HepG2 (cell line): ENCODE measurements around the gene GTF2A2. TPM values are rescaled to one million over a fixed set of nuclear protein-coding genes. Genes with fewer than 3 reads are reported as not detected.

Experiments
- GATAD2A ChIP-seq: IDR thresholded peaks from 2 replicates; pipeline ENCODE4 v1.6.1; 2016
- HMG20A ChIP-seq: IDR thresholded peaks from 2 replicates; pipeline ENCODE4 v1.6.1; 2016; ENCODE audit warnings: borderline replicate concordance
- HOXA3 ChIP-seq: sonication (generic); formaldehyde crosslinking; IDR thresholded peaks from 2 replicates; pipeline ENCODE4 v1.5.0; 2020; ENCODE audit warnings: missing genetic modification reagents
- MEIS1 ChIP-seq: sonication (generic); formaldehyde crosslinking; IDR thresholded peaks from 2 replicates; pipeline ENCODE4 v1.9.0; 2021; ENCODE audit warnings: mild to moderate bottlenecking, missing genetic modification reagents, moderate library complexity, borderline replicate concordance
- NCOR1 ChIP-seq: fragments of 200-600 bp; sonication (generic); IDR thresholded peaks from 2 replicates; pipeline ENCODE4 v1.7.0; 2017; ENCODE audit warnings: antibody characterized with exemption, low read length, borderline replicate concordance
- NR2F6 ChIP-seq, 2 experiments: IDR thresholded peaks; 2 replicates each; pipeline ENCODE4 v1.6.1; 2016; ENCODE audit warnings: antibody characterized with exemption in 1 of 2, mild to moderate bottlenecking in 1 of 2
- POLR2G ChIP-seq: fragments of 200-400 bp; formaldehyde crosslinking; IDR thresholded peaks from 2 replicates; pipeline ENCODE4 v1.6.1; 2018; ENCODE audit warnings: mild to moderate bottlenecking, low read depth, low read length, moderate library complexity
- RARA ChIP-seq: IDR thresholded peaks from 2 replicates; pipeline ENCODE4 v1.6.1; 2016; ENCODE audit warnings: missing genetic modification reagents, missing compliant biosample characterization
- SIX1 ChIP-seq: sonication (generic); formaldehyde crosslinking; IDR thresholded peaks from 2 replicates; pipeline ENCODE4 v1.4.0; 2020; ENCODE audit warnings: missing genetic modification reagents, borderline replicate concordance
- SIX4 ChIP-seq: sonication (generic); formaldehyde crosslinking; IDR thresholded peaks from 2 replicates; pipeline ENCODE4 v1.4.0; 2020; ENCODE audit warnings: missing genetic modification reagents
- SOX6 ChIP-seq, 2 experiments: fragments of 450-650 bp in 1 of 2; sonication (generic) in 1 of 2; formaldehyde crosslinking in 1 of 2; IDR thresholded peaks; 2 replicates each; pipeline versions ENCODE4 v1.4.0 to v1.6.1; 2017 to 2020; ENCODE audit warnings: antibody characterized with exemption in 1 of 2, mild to moderate bottlenecking in 1 of 2, missing genetic modification reagents in 1 of 2
- SRY ChIP-seq: sonication (generic); formaldehyde crosslinking; IDR thresholded peaks from 2 replicates; pipeline ENCODE4 v1.8.0; 2022; ENCODE audit warnings: mild to moderate bottlenecking, missing genetic modification reagents
- ZBTB1 ChIP-seq: sonication (generic); formaldehyde crosslinking; IDR thresholded peaks from 2 replicates; pipeline ENCODE4 v1.4.0; 2020; ENCODE audit warnings: missing genetic modification reagents, borderline replicate concordance
- ZNF138 ChIP-seq: sonication (generic); formaldehyde crosslinking; IDR thresholded peaks from 2 replicates; pipeline ENCODE4 v1.5.0; 2020; ENCODE audit warnings: mild to moderate bottlenecking, low read depth, missing genetic modification reagents
- ZNF329 ChIP-seq: sonication (generic); formaldehyde crosslinking; IDR thresholded peaks from 2 replicates; pipeline ENCODE4 v1.9.0; 2021; ENCODE audit warnings: low read depth, mild to moderate bottlenecking, missing genetic modification reagents
- ZNF431 ChIP-seq: sonication (generic); formaldehyde crosslinking; IDR thresholded peaks from 2 replicates; pipeline ENCODE4 v1.9.0; 2022; ENCODE audit warnings: missing genetic modification reagents, low read depth, mild to moderate bottlenecking, borderline replicate concordance
- polyA plus RNA-seq, 8 experiments: library from polyadenylated mRNA; depleted of rRNA in 3 of 8; stranded (reverse) in 7 of 8; unstranded in 1 of 8; fragments of >200 nt; fragmentation: Illumina TruSeq in 4 of 8; extraction: Trizol in 4 of 8; gene quantifications; 2 replicates each; pipeline versions ENCODE4 v1.2.1 to v1.2.3, GENCODE V29; 2011 to 2016; ENCODE audit warnings: low read depth in 4 of 8, missing spikeins in 1 of 8, mixed read lengths in 1 of 8; ENCODE audit not compliant: insufficient read depth in 1 of 8
- total RNA-seq, 5 experiments: library from RNA; depleted of rRNA; stranded (reverse); fragments of >200 nt; fragmentation: Illumina TruSeq; extraction: Trizol; gene quantifications; 2 replicates each; pipeline ENCODE4 v1.2.3, GENCODE V29; 2016; ENCODE audit warnings: low read depth in 1 of 5
- TF ChIP-seq, protein P1 (sequence below): sonication (generic); formaldehyde crosslinking; IDR thresholded peaks from 2 replicates; pipeline ENCODE4 v1.5.1; 2020; ENCODE audit warnings: mild to moderate bottlenecking, missing genetic modification reagents, borderline replicate concordance
- TF ChIP-seq, protein P2 (sequence below): sonication (generic); formaldehyde crosslinking; IDR thresholded peaks from 2 replicates; pipeline ENCODE4 v1.5.1; 2020; ENCODE audit warnings: mild to moderate bottlenecking, moderate library complexity, missing genetic modification reagents
- TF ChIP-seq, protein P3 (sequence below): sonication (generic); formaldehyde crosslinking; IDR thresholded peaks from 2 replicates; pipeline ENCODE4 v1.5.0; 2020; ENCODE audit warnings: mild to moderate bottlenecking, missing genetic modification reagents

The GTF2A2 gene
- total and polyA plus RNA-seq, 2 of the 13 experiments (the other 11 are each of a cell fraction or from before 2014, with no cell fraction given), result 24.4 to 106 TPM

DNA sequence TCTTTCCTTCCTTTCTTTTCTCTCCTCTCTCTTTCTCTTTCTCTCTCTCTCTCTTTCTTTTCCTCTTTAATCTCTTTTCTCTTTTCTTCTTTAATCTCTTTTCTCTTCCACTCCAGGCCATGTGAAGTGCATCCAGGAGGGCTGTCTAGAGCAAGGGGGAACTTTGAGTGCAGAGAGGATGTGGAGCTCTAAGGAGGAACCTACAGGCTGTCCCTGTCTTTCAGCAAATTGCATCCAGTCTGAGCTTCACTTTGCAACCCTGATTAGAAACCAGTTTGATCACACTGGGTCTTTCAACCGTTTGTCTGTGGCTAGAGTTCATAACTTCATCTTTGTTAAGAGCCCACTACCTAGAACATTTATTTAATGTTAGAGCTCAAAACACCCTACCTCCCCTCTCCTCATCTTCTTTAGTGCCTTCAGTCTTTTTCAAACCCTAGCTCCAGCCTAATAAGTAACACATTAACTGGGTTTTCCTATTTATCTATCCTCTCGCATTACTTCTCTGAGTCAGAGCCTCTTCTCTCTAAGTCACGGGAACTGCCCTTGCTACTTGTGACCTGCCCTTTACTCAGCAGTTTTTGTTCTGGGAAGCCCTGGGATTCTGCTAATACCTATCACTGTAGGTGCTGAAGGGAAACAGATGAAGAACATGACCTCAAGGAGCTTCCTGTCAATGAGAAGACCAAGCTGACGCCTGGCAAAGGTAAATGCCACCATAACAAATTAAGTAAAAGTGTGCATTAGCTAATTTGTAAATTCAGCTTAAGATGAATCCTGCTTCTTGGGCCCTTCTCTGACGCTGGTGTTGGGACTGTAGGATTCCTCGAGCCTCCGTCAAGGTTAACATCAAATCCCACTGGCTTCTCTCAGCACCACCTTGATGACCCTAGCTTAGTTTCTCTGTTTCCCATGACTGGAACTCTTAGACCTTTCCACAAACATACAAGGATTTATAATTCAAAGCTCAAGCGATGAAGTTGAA, 45.7 kb downstream of the GTF2A2 start, which contains the start of gene GCNT3 (continued):
- TF ChIP-seq, protein P1, sequence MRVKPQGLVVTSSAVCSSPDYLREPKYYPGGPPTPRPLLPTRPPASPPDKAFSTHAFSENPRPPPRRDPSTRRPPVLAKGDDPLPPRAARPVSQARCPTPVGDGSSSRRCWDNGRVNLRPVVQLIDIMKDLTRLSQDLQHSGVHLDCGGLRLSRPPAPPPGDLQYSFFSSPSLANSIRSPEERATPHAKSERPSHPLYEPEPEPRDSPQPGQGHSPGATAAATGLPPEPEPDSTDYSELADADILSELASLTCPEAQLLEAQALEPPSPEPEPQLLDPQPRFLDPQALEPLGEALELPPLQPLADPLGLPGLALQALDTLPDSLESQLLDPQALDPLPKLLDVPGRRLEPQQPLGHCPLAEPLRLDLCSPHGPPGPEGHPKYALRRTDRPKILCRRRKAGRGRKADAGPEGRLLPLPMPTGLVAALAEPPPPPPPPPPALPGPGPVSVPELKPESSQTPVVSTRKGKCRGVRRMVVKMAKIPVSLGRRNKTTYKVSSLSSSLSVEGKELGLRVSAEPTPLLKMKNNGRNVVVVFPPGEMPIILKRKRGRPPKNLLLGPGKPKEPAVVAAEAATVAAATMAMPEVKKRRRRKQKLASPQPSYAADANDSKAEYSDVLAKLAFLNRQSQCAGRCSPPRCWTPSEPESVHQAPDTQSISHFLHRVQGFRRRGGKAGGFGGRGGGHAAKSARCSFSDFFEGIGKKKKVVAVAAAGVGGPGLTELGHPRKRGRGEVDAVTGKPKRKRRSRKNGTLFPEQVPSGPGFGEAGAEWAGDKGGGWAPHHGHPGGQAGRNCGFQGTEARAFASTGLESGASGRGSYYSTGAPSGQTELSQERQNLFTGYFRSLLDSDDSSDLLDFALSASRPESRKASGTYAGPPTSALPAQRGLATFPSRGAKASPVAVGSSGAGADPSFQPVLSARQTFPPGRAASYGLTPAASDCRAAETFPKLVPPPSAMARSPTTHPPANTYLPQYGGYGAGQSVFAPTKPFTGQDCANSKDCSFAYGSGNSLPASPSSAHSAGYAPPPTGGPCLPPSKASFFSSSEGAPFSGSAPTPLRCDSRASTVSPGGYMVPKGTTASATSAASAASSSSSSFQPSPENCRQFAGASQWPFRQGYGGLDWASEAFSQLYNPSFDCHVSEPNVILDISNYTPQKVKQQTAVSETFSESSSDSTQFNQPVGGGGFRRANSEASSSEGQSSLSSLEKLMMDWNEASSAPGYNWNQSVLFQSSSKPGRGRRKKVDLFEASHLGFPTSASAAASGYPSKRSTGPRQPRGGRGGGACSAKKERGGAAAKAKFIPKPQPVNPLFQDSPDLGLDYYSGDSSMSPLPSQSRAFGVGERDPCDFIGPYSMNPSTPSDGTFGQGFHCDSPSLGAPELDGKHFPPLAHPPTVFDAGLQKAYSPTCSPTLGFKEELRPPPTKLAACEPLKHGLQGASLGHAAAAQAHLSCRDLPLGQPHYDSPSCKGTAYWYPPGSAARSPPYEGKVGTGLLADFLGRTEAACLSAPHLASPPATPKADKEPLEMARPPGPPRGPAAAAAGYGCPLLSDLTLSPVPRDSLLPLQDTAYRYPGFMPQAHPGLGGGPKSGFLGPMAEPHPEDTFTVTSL (CRISPR knock-in tag), result no peak; the same call in 1 of the 2 replicates
- no peak for TF ChIP-seq ZBTB1 (CRISPR knock-in tag)
- no peak for TF ChIP-seq ZNF329
- TF ChIP-seq POLR2G, result peak; percentile 64
- TF ChIP-seq HMG20A (CRISPR knock-in tag), result peak; percentile 29; the same call in 1 of the 2 replicates
- TF ChIP-seq SRY (CRISPR knock-in tag), result no peak
- peak; percentile 62 for TF ChIP-seq RARA
- TF ChIP-seq ZNF431 (CRISPR knock-in tag), result no peak
- TF ChIP-seq, protein P2, sequence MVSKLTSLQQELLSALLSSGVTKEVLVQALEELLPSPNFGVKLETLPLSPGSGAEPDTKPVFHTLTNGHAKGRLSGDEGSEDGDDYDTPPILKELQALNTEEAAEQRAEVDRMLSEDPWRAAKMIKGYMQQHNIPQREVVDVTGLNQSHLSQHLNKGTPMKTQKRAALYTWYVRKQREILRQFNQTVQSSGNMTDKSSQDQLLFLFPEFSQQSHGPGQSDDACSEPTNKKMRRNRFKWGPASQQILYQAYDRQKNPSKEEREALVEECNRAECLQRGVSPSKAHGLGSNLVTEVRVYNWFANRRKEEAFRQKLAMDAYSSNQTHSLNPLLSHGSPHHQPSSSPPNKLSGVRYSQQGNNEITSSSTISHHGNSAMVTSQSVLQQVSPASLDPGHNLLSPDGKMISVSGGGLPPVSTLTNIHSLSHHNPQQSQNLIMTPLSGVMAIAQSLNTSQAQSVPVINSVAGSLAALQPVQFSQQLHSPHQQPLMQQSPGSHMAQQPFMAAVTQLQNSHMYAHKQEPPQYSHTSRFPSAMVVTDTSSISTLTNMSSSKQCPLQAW (CRISPR knock-in tag), result peak; percentile 95
- TF ChIP-seq, protein P3, sequence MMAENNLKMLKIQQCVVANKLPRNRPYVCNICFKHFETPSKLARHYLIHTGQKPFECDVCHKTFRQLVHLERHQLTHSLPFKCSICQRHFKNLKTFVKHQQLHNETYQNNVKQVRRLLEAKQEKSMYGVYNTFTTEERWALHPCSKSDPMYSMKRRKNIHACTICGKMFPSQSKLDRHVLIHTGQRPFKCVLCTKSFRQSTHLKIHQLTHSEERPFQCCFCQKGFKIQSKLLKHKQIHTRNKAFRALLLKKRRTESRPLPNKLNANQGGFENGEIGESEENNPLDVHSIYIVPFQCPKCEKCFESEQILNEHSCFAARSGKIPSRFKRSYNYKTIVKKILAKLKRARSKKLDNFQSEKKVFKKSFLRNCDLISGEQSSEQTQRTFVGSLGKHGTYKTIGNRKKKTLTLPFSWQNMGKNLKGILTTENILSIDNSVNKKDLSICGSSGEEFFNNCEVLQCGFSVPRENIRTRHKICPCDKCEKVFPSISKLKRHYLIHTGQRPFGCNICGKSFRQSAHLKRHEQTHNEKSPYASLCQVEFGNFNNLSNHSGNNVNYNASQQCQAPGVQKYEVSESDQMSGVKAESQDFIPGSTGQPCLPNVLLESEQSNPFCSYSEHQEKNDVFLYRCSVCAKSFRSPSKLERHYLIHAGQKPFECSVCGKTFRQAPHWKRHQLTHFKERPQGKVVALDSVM (CRISPR knock-in tag), result no peak
- TF ChIP-seq MEIS1 (CRISPR knock-in tag), result no peak
- no peak for TF ChIP-seq SOX6 (IDR thresholded peaks at IDR 0.05)
- peak; percentile 48; the same call in 1 of the 2 replicates for TF ChIP-seq SOX6 (CRISPR knock-in tag; IDR thresholded peaks at IDR 0.05)
- peak; percentile 76; the same call in 1 of the 2 replicates for TF ChIP-seq SIX1
- TF ChIP-seq GATAD2A (CRISPR knock-in tag), result peak; percentile 37
- peak; percentile 60; the same call in 1 of the 2 replicates for TF ChIP-seq NCOR1
- peak; percentile 63; the same call in 1 of the 2 replicates for TF ChIP-seq SIX4 (CRISPR knock-in tag)
- TF ChIP-seq ZNF138 (CRISPR knock-in tag), result no peak
- peak; percentile 29; the same call in 1 of the 2 replicates for TF ChIP-seq HOXA3 (CRISPR knock-in tag)
- peak; percentile 55 for TF ChIP-seq NR2F6 (IDR thresholded peaks at IDR 0.05)
- peak; percentile 49; the same call in 1 of the 2 replicates for TF ChIP-seq NR2F6 (CRISPR knock-in tag; IDR thresholded peaks at IDR 0.05)
